NCI-H128 (cell line): ENCODE results near the gene TDRD7.

Experiments
- DNase-seq: peaks from one replicate; lab custom pipeline; 2025; ENCODE audit not compliant: unreplicated experiment; lab: John Stamatoyannopoulos, UW

TDRD7 gene

GRCh38 chr9:97411789-97412625 is at the start of gene TDRD7:
TDRD7 (plus strand) TSS chr9:97412096; CDS start chr9:97428466, 16,370 bp downstream.
- DNase-seq = peak; percentile 42

DNA sequence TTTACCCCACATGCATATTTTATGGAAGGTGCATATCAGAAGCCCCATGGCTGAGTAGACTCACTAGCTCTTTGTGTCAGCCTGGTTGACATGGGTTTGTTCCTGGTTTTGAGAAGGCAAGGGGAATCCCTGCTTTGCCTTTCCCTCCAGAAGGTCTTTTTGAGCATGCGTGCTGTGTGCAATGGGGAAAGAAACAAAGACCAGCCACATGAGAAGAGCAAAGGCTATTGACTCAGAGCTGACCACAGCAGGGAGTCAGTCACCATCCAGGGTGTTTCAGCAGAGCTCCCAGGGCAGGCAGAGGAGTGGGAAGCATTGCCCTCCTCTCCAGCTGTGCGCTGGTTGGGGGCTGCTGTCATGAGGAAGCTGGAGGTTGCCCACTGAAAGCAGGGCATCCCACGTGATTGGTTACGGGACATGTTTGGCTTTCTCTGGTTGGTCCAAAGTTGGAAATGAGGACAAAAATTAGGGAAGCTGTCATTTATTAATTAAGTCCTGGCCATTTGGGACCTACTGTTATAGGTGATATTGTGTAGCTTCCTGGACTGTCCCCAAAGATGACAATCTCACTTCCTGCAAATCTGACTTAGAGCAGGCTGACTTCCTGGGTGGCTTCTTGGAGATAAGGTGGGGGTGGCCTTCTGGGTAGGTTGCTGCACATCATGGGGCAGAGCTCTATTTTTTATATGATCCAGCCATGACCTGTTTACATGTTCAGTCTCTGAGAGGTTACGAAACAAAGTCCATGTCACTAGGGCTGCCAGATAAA is 48.9 kb upstream of the TDRD7 start:
- no peak for DNase-seq

- DNase-seq = no peak
Measured at GRCh38 chr9:97363661-97364299, 48.1 kb upstream of the TDRD7 start.

DNA sequence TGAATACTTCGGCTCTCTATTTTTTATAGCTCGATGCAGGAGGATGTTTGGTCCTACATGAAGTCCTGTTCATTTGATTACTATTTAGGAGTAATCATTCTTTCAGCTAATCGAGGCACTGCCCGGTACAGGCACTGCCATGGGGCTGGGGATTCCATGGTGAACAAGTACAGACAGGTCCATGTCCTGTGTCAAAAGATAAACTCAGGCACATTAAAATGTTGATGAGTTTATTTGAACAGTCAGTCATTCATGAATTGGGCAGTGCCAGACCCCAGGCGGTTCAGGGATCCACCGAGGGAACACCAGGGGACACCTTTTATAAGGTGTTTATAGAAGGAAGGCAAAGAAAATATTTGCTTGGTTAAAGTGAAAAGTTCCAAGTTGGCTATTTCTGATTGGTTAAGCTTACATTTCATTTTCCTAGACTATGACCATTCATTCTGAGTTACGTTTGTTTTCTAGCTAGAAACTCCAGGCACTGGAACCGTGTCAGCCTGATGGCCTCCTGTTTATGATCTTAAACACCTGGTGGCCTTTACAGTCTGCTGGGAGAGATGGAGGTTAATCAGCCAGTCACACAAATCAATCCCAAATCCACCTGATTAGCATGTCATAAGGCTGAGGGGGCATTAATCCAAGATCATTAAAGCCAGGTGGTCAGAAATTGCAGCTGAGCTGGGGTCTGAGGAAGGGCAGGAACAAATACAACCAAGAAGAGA is 47.0 kb upstream of the TDRD7 start:
- DNase-seq = no peak

- no peak for DNase-seq
Measured at GRCh38 chr9:97365634-97366033, 46.3 kb upstream of the TDRD7 start.

GRCh38 chr9:97366476-97366875 is 45.4 kb upstream of the TDRD7 start:
- no peak for DNase-seq

DNA sequence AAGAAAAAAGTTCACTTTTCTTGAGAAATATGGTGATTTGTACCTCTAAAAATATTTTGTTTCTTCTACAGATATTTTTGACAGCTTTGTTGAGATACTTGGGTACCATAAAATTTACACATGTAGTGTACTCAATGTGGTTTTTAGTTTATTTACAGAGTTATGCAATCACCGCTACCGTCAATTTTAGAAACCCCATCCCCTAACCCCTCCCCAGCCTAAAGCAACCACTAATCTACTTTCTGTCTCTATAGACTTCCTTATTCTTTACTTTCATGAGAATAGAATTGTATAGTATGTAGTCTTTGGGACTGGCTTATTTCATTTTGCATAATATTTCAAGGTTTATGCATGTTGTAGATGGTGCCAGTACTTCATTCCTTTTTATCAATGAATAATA is 45.0 kb upstream of the TDRD7 start:
- DNase-seq = no peak

- no peak for DNase-seq
Measured at GRCh38 chr9:97367729-97368128, 44.2 kb upstream of the TDRD7 start.

GRCh38 chr9:97368964-97369363 is 42.9 kb upstream of the TDRD7 start:
- DNase-seq = no peak

DNA sequence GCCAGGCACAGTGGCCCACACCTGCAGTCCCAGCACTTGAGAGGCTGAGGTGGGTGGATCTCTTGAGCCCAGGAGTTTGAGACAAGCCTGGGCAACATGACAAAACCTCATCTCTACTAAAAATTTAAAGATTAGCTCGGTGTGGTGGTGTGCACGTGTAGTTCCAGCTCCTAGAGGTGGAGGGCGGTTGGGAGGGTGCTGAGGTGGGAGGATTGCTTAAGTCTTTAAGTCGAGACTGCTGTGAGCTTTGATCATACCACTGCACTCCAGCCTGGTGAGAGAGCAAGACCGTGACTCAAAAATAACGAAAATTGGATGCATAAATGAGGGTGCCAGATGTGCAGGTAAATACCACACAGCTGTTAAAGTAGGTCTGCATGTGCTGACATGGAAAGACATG is 39.3 kb upstream of the TDRD7 start:
- no peak for DNase-seq

DNA sequence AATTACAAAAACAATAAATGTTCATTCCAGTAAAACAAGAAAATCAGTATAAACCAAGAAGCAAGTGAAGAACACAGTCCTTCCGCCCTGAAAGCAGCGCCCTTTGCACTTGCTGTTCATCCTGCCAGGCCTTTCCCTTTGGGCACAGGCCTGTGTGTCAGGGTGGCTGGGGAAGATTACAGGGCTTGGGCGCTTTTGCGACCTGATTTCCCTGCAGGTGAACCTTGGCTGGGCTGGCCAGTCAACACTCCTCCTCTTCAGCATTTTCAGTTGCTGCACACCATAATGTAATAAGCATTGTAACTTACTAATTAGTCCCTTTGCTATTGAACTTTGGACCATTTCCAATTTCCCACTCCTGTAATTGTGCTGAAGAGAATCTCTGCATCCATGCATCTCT is 38.6 kb upstream of the TDRD7 start:
- DNase-seq = no peak

GRCh38 chr9:97374811-97375210 is 37.1 kb upstream of the TDRD7 start:
- no peak for DNase-seq

- DNase-seq = no peak
Measured at GRCh38 chr9:97376902-97377301, 35.0 kb upstream of the TDRD7 start.

- no peak for DNase-seq
Measured at GRCh38 chr9:97382099-97382718, 29.7 kb upstream of the TDRD7 start.

DNA sequence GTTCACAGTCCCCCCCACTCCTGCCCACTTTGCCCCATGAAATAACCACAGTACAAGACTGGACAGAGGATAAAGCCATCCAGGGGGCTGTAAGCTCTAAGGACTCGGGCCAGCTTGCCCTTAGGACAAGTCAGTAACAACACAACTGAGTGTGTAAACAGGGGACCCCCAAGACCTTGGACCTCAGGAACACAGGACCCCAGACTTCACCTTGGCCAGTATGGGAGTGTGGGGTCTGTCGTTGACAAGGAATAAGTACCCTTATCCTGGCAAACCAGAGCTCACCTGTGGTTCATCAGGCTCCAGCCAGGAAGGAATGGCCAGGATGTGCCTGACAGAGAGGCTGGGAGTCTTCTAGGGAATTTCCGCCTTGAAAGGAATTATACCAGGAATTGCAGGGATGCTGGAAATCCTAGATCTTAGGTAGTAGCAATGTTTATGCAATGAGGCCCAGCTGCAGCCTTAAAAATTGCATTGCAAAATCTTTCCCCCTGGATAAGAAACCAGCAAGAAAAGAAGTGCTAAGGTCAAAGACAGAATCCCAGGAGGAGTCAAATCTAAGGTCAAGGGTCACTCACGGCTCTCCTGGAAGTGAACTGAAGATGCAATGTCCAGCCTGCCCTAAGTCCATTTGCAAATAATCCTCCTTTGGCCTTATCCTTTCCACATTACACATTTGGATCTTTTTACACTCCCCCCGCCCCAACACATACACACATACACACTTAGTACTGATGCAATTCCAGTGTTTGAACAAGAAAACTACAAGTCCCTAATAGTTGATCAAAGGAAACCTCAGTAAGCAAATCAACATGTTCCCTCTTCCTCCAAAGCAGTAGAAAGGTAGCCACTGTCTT is 27.3 kb upstream of the TDRD7 start:
- no peak for DNase-seq

- DNase-seq = no peak
Measured at GRCh38 chr9:97385626-97386264, 26.2 kb upstream of the TDRD7 start.

- DNase-seq = no peak
Measured at GRCh38 chr9:97386265-97386633, 25.6 kb upstream of the TDRD7 start.

GRCh38 chr9:97386733-97387503 is 25.0 kb upstream of the TDRD7 start:
- peak; percentile 47 for DNase-seq

GRCh38 chr9:97387504-97387886 is 24.4 kb upstream of the TDRD7 start:
- DNase-seq = no peak
